Measurements from ENCODE around the gene IDH1. TPM values are rescaled to one million over a fixed set of nuclear protein-coding genes. Genes with fewer than 3 reads are reported as not detected.
A peak's percentile ranks its signal among the peaks of the same experiment; 100 is the strongest.
"Not testable (repeated sequence)": the region's sequence is repeated elsewhere in the genome, so short reads cannot be mapped to it uniquely, and the experiment has no call there.

IDH1 gene
- total RNA-seq, 4 donors from 2014 or later, result 38.4 to 58.3 (median 43.9) TPM

GRCh38 chr2:208279236-208279635 lies 24.4 kb upstream of the IDH1 start:
- no peaks in the 10 kb centered on the region for H3K27me3 ChIP-seq
- H3K36me3 ChIP-seq, result peaks cover 92% of the 10 kb centered on the region
- no peak overlapping the region for H3K27ac ChIP-seq
- H3K4me3 ChIP-seq, result no peak overlapping the region
- 94% methylated on average over 2 of the region's 2 CpGs for WGBS
- no peaks in the 10 kb centered on the region for H3K9me3 ChIP-seq
- TF ChIP-seq POLR2A (IDR thresholded peaks at IDR 0.05), result no peak
- no peak for TF ChIP-seq EP300 (IDR thresholded peaks at IDR 0.05)
- TF ChIP-seq POLR2AphosphoS5 (IDR thresholded peaks at IDR 0.05), result no peak
- no peak for TF ChIP-seq CTCF (IDR thresholded peaks at IDR 0.05)
- no peaks in the 10 kb centered on the region for H3K4me1 ChIP-seq
- DNase-seq (ENCODE audit: low spot score in 2 of 2), result no peak

- peaks cover 94% of the 10 kb centered on the region for H3K36me3 ChIP-seq
- H3K27ac ChIP-seq, result no peak overlapping the region
- H3K4me3 ChIP-seq, result no peak overlapping the region
- TF ChIP-seq POLR2AphosphoS5 (IDR thresholded peaks at IDR 0.05) (no peak), POLR2A (IDR thresholded peaks at IDR 0.05) (no peak), CTCF (IDR thresholded peaks at IDR 0.05) (no peak), EP300 (IDR thresholded peaks at IDR 0.05) (no peak)
- no peak for DNase-seq (ENCODE audit: low spot score in 2 of 2)
- H3K9me3 ChIP-seq, result no peaks in the 10 kb centered on the region
- no peaks in the 10 kb centered on the region for H3K4me1 ChIP-seq
- WGBS, result 100% methylated on average over 2 of the region's 2 CpGs
- no peaks in the 10 kb centered on the region for H3K27me3 ChIP-seq
These were observed 23.7 kb upstream of the IDH1 start for GRCh38 chr2:208278549-208278948.

GRCh38 chr2:208274748-208275147 lies 19.9 kb upstream of the IDH1 start:
- H3K4me1 ChIP-seq, result no peaks in the 10 kb centered on the region
- TF ChIP-seq POLR2A (IDR thresholded peaks at IDR 0.05) (no peak), POLR2AphosphoS5 (IDR thresholded peaks at IDR 0.05) (no peak), EP300 (IDR thresholded peaks at IDR 0.05) (no peak), CTCF (IDR thresholded peaks at IDR 0.05) (no peak)
- no peak for DNase-seq (ENCODE audit: low spot score in 2 of 2)
- no peak overlapping the region for H3K27ac ChIP-seq
- no peak overlapping the region for H3K4me3 ChIP-seq
- no peaks in the 10 kb centered on the region for H3K27me3 ChIP-seq
- no peaks in the 10 kb centered on the region for H3K9me3 ChIP-seq
- peaks cover 71% of the 10 kb centered on the region for H3K36me3 ChIP-seq

GRCh38 chr2:208269091-208269490 lies 14.2 kb upstream of the IDH1 start:
- H3K36me3 ChIP-seq, result peaks cover 20% of the 10 kb centered on the region
- TF ChIP-seq CTCF (IDR thresholded peaks at IDR 0.05) (no peak), POLR2A (IDR thresholded peaks at IDR 0.05) (no peak), POLR2AphosphoS5 (IDR thresholded peaks at IDR 0.05) (no peak), EP300 (IDR thresholded peaks at IDR 0.05) (no peak)
- no peaks in the 10 kb centered on the region for H3K9me3 ChIP-seq
- 94% methylated on average over 2 of the region's 2 CpGs for WGBS
- H3K27me3 ChIP-seq, result no peaks in the 10 kb centered on the region
- no peak for DNase-seq (ENCODE audit: low spot score in 2 of 2)
- H3K4me1 ChIP-seq, result peaks cover 37% of the 10 kb centered on the region
- no peak overlapping the region for H3K27ac ChIP-seq
- H3K4me3 ChIP-seq, result no peak overlapping the region

GRCh38 chr2:208268156-208268952 lies 13.5 kb upstream of the IDH1 start:
- WGBS, result 74% methylated on average over 8 of the region's 8 CpGs
- TF ChIP-seq POLR2A (IDR thresholded peaks at IDR 0.05) (no peak), CTCF (IDR thresholded peaks at IDR 0.05) (no peak), POLR2AphosphoS5 (IDR thresholded peaks at IDR 0.05) (no peak), EP300 (IDR thresholded peaks at IDR 0.05) (no peak)
- no peaks in the 10 kb centered on the region for H3K27me3 ChIP-seq
- peaks cover 37% of the 10 kb centered on the region for H3K4me1 ChIP-seq
- H3K9me3 ChIP-seq, result no peaks in the 10 kb centered on the region
- H3K36me3 ChIP-seq, result peaks cover 13% of the 10 kb centered on the region
- DNase-seq (ENCODE audit: low spot score in 2 of 2), result no peak
- H3K27ac ChIP-seq, result no peak overlapping the region
- H3K4me3 ChIP-seq, result peak overlapping the region; percentile 68

GRCh38 chr2:208267526-208267925 lies 12.7 kb upstream of the IDH1 start:
- H3K36me3 ChIP-seq; H3K27me3 ChIP-seq; DNase-seq (ENCODE audit: low spot score in 2 of 2); H3K27ac ChIP-seq; H3K9me3 ChIP-seq: not testable (repeated sequence)
- H3K4me3 ChIP-seq, result peak overlapping the region; percentile 68
- 76% methylated on average over 21 of the region's 22 CpGs for WGBS
- peaks cover 37% of the 10 kb centered on the region for H3K4me1 ChIP-seq
